Gastroesophageal sphincter (tissue), 3 donors: ENCODE measurements around the gene GRID2.

Experiments
- CTCF ChIP-seq, 4 experiments: fragments of 200-600 bp in 2 of 4; fragments of 450-650 bp in 2 of 4; sonication (generic) in 1 of 4; IDR thresholded peaks; one replicate each; pipeline ENCODE4 v1.5.1; 2017 to 2019; ENCODE audit warnings: antibody characterized with exemption in 4 of 4, mild to moderate bottlenecking in 2 of 4, moderate library complexity in 2 of 4
- EP300 ChIP-seq: sonication (generic); formaldehyde crosslinking; IDR thresholded peaks from one replicate; pipeline ENCODE4 v1.6.1; 2017; ENCODE audit warnings: antibody characterized with exemption, mild to moderate bottlenecking
- POLR2A ChIP-seq, 2 donors: fragments of 450-650 bp; IDR thresholded peaks; one replicate each; pipeline ENCODE4 v1.6.1; 2017; ENCODE audit warnings: antibody characterized with exemption in 2 of 2, mild to moderate bottlenecking in 2 of 2, moderate library complexity in 1 of 2
- POLR2AphosphoS5 ChIP-seq: sonication (generic); formaldehyde crosslinking; IDR thresholded peaks from one replicate; pipeline ENCODE4 v1.6.1; 2017; ENCODE audit warnings: antibody characterized with exemption

GRCh38 chr4:92872604-92873003 is 568.8 kb downstream of the GRID2 start:
- no peak for TF ChIP-seq POLR2A (IDR thresholded peaks at IDR 0.05)
- TF ChIP-seq POLR2AphosphoS5: no peak
- TF ChIP-seq CTCF (IDR thresholded peaks at IDR 0.05): no peak
- TF ChIP-seq EP300: no peak
